Ovary (tissue), 3 donors: ENCODE data around the gene GRIK4.

ENCODE experiments used
- CTCF ChIP-seq, 3 donors: fragments of 450-650 bp in 2 of 3; fragments of 200-600 bp in 1 of 3; IDR thresholded peaks; one replicate each; pipeline versions ENCODE4 v1.5.1 to v1.8.0; 2016 to 2022; ENCODE audit warnings: antibody characterized with exemption in 3 of 3, mild to moderate bottlenecking in 1 of 3
- EP300 ChIP-seq: sonication (generic); formaldehyde crosslinking; IDR thresholded peaks from one replicate; pipeline ENCODE4 v1.6.1; 2017; ENCODE audit warnings: antibody characterized with exemption
- POLR2A ChIP-seq: fragments of 450-650 bp; IDR thresholded peaks from one replicate; pipeline ENCODE4 v1.6.1; 2017; ENCODE audit warnings: antibody characterized with exemption, mild to moderate bottlenecking, moderate library complexity
- donor health status: DM: no; HTN: no; CAD: no.

- no peak for TF ChIP-seq POLR2A
- TF ChIP-seq CTCF (IDR thresholded peaks at IDR 0.05) = no peak
- no peak for TF ChIP-seq EP300
These were observed 53.2 kb downstream of the GRIK4 start for GRCh38 chr11:120564573-120565311.
